GM21423 (cell line): Measurements from ENCODE around the gene VWC2.
A peak's percentile ranks its signal among the peaks of the same experiment; 100 is the strongest.

Experiments
- ATAC-seq: cut with Tn5 transposase; IDR thresholded peaks from one replicate; pipeline ENCODE4 v1.9.1; 2021; ENCODE audit warnings: mild to moderate bottlenecking, moderate library complexity; ENCODE audit not compliant: unreplicated experiment

The VWC2 gene

GRCh38 chr7:49773218-49773935, at the start of gene VWC2:
TSS of gene VWC2 (plus strand) at chr7:49773638. CDS start at chr7:49775436, 1,798 bp downstream.
- ATAC-seq = no peak

DNA sequence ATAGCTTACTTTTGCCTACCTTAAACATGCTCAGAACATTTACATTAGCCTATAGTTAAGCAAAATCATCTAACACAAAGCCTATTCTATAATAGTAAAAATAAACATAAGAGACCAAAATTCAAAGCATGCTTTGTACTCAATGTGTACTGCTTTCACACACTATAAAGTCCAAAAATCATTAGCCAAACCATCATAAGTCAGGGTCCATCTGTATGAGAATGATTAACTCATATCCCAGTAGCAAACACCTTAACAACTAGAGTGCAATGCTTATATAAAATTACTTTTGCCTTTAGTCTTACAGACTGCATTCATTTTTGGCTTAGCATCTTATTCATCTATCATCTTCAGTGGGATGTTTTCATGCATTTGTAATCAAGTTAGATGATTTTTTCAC, 49.4 kb upstream of the VWC2 start:
- ATAC-seq = no peak

GRCh38 chr7:49731836-49732235, 41.6 kb upstream of the VWC2 start:
- ATAC-seq = no peak

- no peak for ATAC-seq
These were observed 10.8 kb upstream of the VWC2 start for GRCh38 chr7:49762666-49763065.

GRCh38 chr7:49763791-49764190, 9.6 kb upstream of the VWC2 start:
- no peak for ATAC-seq

- ATAC-seq = peak; percentile 85
These were observed 6.5 kb upstream of the VWC2 start for GRCh38 chr7:49766966-49767365.

DNA sequence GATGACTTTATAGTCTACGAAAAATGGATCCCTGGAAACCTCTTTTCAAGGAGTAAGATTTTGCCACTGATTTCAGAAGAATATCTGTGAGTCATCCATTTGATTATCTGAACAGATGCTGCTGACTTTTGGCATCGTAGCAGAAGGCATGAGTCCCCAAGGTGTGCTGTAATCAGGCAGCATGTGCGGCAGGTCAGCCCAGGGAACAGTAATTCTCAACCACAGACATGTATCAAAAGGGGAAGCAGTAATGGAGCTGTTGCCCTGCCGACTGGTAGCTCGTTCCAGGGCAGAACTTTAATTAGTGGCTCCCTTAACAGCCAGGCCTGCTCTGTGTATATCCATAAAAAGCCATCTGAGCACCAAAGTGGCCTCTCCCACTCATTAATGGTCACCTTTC, 5.7 kb upstream of the VWC2 start:
- ATAC-seq = no peak

DNA sequence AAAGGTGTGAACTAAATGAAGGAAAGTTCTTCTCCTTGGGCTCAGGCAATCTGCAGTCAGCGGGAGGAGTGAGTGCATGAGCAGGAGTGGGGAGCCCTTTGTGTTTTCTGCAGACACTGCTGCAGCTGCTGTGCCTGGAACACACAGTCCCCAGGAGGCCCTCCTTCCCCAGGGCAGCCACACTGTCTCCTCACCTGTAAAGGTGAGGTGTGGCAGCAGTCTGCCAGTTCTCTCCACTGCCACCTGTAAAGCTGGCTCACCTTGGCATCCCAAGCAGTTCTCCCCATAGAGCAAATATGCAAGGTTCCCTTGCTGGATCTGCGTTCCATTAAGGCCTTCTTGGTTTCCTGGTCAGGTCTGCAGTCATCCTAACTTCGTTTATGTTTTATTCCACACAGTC, 5.2 kb upstream of the VWC2 start:
- no peak for ATAC-seq

DNA sequence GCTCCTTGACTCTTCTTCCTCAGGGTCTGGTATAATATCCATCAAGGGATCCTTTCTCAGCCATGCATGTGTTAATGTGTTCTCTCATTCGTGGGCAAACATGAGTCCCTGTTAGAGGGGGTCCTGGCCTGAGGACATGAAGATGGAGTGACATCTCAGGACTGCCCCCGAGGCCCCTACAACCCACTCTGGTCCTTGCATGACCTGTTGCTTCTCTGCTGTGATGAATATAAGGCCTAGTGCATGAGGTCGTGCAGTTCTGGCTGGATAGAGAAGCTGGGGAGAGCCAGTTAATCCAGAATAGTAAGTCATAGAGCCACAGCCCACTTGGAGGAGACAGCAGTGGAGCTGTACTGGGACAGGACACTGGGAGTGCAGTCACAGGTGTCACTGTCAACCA, 4.6 kb upstream of the VWC2 start:
- ATAC-seq = no peak

- ATAC-seq = no peak
These were observed 4.1 kb upstream of the VWC2 start for GRCh38 chr7:49769285-49769857.

- no peak for ATAC-seq
These were observed 2.6 kb upstream of the VWC2 start for GRCh38 chr7:49770838-49771237.

DNA sequence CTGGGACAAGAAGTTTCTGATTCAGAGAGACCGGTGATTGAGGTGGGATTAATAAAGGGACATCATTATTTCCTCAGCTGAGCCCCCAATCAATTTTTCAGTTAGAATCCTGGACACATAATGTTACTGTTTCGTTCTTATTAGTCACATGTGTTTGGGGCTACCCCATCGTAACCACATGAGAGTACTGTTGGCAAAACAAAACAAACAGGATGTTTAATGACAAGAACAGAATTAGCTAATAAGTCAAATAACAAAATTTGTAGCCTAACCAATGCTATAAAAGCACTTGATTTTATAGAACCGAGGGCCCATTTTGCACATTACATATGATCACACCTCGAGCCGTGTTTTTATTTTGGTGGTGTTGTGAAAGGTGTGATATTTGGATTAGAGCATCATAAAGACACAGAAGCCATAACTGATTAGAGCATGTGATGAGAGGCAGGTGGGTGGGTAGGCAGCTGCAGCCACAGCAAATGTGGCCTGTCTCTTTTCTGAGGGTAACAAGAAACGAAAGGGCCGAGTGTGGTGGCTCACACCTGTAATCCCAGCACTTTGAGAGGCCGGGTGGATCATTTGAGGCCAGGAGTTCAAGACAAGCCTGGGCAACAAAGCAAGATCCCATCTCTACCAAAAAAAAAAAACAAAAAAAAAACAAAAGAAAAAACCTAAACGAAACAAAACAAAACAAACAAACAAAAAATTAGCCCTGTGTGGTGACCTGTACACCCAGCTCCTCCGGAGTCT, 1.8 kb upstream of the VWC2 start:
- ATAC-seq = no peak

DNA sequence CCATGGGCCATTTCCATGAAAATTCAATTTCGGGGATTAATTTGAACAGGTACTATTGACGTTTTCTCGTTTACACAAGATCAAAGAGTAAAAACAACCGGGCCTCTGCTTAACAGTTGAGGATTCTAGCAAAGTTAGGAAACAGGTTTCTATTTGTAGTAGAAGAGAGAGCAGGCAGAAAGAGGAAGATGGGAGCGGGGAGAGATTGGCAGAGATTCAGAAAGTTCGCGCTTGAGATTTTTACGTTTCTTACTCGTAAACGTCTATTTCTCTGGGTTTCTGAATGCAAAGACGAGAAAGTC, 571 bp upstream of the VWC2 start:
- no peak for ATAC-seq

DNA sequence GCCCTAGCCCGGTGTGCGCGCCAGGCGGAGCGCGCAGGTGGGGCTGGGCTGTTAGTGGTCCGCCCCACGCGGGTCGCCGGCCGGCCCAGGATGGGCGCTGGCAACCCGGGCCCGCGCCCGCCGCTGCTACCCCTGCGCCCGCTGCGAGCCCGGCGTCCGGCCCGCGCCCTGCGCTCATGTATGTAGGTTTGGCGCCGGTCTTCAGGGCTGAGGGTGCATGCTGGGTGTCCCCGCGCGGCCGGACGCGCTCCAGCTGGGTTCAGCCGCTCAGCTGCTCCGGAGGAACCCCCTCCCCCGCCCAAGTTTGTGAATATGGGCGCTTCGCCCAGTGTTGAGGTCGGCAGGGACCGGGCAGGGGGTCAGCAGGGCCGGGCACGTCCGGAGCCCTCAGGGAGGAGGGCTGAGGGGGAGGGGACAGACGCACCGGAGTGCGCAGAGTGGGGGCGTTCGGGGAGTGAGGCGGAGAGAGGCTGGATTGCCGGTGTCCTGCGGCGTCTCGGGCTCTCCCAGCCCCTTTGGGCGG, 559 bp downstream of the VWC2 start:
- ATAC-seq = no peak

GRCh38 chr7:49774459-49775064, 1.1 kb downstream of the VWC2 start:
- ATAC-seq = no peak

- no peak for ATAC-seq
These were observed 1.9 kb downstream of the VWC2 start for GRCh38 chr7:49775065-49775948.

GRCh38 chr7:49775949-49776443, 2.6 kb downstream of the VWC2 start:
- no peak for ATAC-seq

DNA sequence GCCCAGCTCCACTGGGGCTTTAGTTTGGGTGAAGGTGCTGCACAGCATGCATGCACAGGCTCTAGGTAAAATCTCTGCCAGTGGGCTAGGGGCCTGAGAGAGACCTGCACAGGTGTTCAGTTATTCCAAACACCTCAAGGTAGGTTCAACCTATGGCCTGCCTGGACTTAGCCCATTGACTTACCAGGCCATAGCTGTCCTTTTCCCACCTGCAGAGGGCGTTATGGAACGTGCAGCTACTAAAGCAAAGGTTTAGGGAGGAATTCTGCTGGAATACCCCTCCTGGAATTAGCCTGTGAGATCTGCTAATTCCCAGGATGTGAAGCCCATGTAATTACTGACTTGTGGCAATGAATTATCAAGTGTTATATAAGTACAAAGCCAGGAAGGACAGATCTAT, 3.6 kb downstream of the VWC2 start:
- no peak for ATAC-seq

- ATAC-seq = no peak
These were observed 5.4 kb downstream of the VWC2 start for GRCh38 chr7:49778731-49779270.

DNA sequence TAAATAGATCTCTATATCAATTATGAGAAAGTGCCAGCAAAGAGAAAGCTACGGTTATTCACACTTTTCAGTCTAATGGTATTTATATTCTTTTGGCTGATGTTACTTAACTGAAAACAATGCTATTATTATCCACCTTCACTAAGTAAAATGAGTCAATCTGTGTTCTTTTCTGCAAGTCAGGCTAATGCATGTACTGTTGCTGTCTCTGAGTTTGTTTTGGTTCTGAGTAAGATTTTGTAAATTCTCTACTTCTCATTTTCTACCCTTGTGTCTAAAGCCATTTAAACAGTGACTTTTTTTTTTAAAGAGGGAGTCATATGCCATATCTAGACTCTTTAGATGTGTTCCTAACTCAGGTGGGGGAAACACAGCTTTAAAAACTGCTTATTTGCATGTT, 7.5 kb downstream of the VWC2 start:
- no peak for ATAC-seq
